Prostate gland (tissue), 2 donors: ENCODE results near the gene VWA3A.

ENCODE experiments used
- CTCF ChIP-seq, 4 experiments: fragments of 200-600 bp in 2 of 4; fragments of 450-650 bp in 2 of 4; sonication (generic) in 2 of 4; IDR thresholded peaks; 1 replicate in 3 of 4; 2 replicates in 1 of 4; pipeline ENCODE4 v1.5.1; 2016 to 2019; ENCODE audit warnings: antibody characterized with exemption in 4 of 4, mild to moderate bottlenecking in 2 of 4, moderate library complexity in 2 of 4
- POLR2A ChIP-seq: fragments of 450-650 bp; IDR thresholded peaks from one replicate; pipeline ENCODE4 v1.6.1; 2016; ENCODE audit warnings: antibody characterized with exemption, mild to moderate bottlenecking
- POLR2AphosphoS5 ChIP-seq: sonication (generic); formaldehyde crosslinking; IDR thresholded peaks from one replicate; pipeline ENCODE4 v1.6.1; 2017; ENCODE audit warnings: antibody characterized with exemption

- TF ChIP-seq CTCF (IDR thresholded peaks at IDR 0.05) (no peak), POLR2AphosphoS5 (no peak), POLR2A (no peak)
Measured at GRCh38 chr16:22071331-22071910, 20.9 kb upstream of the VWA3A start.
